GM12801 (cell line): ENCODE results near the gene FGF12.

Experiments used
- TF ChIP-seq, protein P1 (sequence below): IDR thresholded peaks from one replicate; pipeline ENCODE4 v1.5.1; 2011; ENCODE audit warnings: control low read depth; ENCODE audit not compliant: insufficient read length; ENCODE audit errors: extremely low read depth

The FGF12 gene

GRCh38 chr3:192706272-192706671 lies 21.1 kb downstream of the FGF12 start:
- TF ChIP-seq, protein P1, sequence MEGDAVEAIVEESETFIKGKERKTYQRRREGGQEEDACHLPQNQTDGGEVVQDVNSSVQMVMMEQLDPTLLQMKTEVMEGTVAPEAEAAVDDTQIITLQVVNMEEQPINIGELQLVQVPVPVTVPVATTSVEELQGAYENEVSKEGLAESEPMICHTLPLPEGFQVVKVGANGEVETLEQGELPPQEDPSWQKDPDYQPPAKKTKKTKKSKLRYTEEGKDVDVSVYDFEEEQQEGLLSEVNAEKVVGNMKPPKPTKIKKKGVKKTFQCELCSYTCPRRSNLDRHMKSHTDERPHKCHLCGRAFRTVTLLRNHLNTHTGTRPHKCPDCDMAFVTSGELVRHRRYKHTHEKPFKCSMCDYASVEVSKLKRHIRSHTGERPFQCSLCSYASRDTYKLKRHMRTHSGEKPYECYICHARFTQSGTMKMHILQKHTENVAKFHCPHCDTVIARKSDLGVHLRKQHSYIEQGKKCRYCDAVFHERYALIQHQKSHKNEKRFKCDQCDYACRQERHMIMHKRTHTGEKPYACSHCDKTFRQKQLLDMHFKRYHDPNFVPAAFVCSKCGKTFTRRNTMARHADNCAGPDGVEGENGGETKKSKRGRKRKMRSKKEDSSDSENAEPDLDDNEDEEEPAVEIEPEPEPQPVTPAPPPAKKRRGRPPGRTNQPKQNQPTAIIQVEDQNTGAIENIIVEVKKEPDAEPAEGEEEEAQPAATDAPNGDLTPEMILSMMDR, result no peak

DNA sequence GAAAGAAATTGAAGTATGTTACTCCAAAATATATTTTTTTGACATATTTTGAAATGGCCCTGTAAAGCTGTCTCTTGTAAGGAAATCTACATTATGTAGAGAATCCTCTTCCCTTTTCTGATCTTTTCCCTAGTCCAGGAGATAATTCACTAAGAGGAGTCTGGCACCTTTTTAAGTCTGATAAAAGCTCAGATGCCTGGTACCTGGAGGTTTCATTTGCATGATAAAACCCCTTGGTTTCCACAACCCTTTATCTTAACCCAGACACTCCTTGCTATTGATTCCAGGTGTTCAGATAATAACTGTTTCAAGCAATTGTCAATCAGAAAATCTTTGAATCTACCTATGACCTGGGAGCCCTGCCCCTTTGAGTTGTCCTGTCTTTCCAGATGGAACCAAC lies 26.5 kb downstream of the FGF12 start:
- TF ChIP-seq, protein P1, result no peak

DNA sequence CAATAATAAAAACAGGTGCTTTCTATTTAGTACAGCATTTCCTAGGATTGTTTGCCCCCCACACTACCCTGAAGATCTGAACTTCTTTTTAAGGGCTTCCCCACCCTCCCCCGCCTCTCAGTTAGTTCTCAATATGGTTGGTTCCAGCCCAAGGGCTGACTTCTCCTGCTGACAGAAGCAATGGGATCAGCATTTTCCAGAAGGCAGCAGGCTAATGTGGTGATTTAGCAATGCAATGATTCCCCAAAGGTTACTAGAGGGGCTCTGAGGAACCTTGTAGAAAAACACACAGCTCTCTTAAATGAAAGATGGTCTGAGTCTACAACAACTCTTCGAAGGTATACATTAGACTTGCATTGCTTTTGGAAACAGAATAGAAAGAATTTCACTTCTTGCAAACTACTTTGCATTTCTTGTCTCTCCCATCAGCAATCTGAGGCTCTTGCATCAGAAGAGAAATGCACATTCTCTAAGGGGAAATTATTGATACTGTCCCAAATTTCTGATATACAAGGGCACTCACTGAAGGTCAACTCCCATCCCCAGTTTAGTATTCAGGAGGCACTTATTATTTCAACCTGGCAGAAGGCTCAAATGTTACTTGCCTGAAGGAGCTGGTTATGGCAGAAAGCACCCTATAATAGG lies 30.3 kb downstream of the FGF12 start:
- TF ChIP-seq, protein P1, result no peak

GRCh38 chr3:192687488-192688152 lies 39.7 kb downstream of the FGF12 start:
- TF ChIP-seq, protein P1, result no peak

- TF ChIP-seq, protein P1, result no peak
These were observed 41.5 kb downstream of the FGF12 start for GRCh38 chr3:192685801-192686200.

DNA sequence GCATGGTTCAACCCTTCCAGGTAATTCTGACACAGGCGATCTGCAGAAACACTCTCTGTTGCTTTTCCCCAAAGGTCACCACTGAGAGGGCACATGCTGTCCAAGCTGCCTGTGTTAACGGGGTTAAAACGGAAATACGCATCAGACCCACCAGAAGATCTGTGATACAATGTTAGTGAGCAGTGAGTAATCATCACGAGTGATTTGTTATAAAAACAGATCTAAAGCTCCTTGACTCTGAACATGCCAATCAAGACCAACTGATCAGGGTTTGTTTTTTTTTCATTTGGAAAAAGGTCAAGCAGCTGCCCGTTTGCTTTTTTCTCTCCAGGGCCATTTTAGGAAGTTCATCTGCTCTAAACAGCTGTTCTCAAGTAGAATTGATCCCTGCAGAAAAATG lies 43.2 kb downstream of the FGF12 start:
- TF ChIP-seq, protein P1, result no peak

GRCh38 chr3:192675958-192676649 lies 51.2 kb downstream of the FGF12 start:
- TF ChIP-seq, protein P1, result no peak
